ENCODE results near the gene KCNJ1.

Gene KCNJ1

DNA sequence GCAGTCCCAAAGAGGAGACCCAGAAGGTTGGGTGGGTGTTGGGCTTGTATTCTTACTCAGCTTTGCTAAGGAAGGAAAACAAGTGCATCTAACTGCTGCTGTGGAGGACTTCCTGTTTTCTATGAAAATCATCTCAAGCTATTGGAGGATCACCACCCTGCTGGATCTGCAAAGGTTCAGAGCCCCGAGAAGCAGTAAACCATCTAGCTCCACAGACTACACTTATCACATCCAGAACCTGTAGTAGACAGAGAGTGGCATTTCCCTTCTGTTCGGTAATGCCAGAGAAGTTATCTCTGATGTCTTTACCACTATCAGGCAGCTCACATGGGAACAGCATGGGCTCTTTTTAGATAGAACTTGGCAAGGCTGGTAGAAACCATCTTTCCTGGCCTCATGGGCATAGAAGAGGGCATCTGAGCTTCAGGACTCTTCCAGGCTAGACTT lies 21.7 kb downstream of the KCNJ1 start:
- Histone ChIP-seq H3K36me3 (ENCODE audit: control insufficient read depth, insufficient read depth, low read length) (no peaks in the 10 kb centered on the region), H3K27ac (ENCODE audit: low read depth, low read length) (no peak overlapping the region), H3K4me1 (ENCODE audit: control insufficient read depth, low read depth, low read length) (no peaks in the 10 kb centered on the region), H2BK15ac (replicated peaks; ENCODE audit: low read depth) (no peak overlapping the region), H2AK5ac (ENCODE audit: low read length) (no peak overlapping the region), H3K79me1 (ENCODE audit: low read length) (no peaks in the 10 kb centered on the region), H4K8ac (ENCODE audit: low read depth, low read length) (no peak overlapping the region), H3K4me2 (ENCODE audit: low read length) (no peak overlapping the region), H3K4me3 (ENCODE audit: low read length) (no peak overlapping the region), H2BK5ac (ENCODE audit: low read length) (no peak overlapping the region), H3K18ac (ENCODE audit: low read length) (no peak overlapping the region), H3K27me3 (ENCODE audit: insufficient read depth, low read length, poor library complexity) (no peaks in the 10 kb centered on the region), H2BK120ac (ENCODE audit: low read depth, low read length) (no peak overlapping the region), H3K9ac (ENCODE audit: low read length) (no peak overlapping the region), H3K23ac (ENCODE audit: low read length) (no peak overlapping the region), H3K79me2 (ENCODE audit: control insufficient read depth, insufficient read depth, low read length) (no peaks in the 10 kb centered on the region), H3K56ac (ENCODE audit: low read length) (no peak overlapping the region), H3K4ac (ENCODE audit: low read depth, low read length) (no peak overlapping the region), H4K5ac (ENCODE audit: low read length) (no peak overlapping the region)
- no CpG with 5 or more reads among the region's 2 CpGs for WGBS (ENCODE audit: extremely low coverage, insufficient coverage, low lambda C conversion rate)
- DNase-seq, result no peak

DNA sequence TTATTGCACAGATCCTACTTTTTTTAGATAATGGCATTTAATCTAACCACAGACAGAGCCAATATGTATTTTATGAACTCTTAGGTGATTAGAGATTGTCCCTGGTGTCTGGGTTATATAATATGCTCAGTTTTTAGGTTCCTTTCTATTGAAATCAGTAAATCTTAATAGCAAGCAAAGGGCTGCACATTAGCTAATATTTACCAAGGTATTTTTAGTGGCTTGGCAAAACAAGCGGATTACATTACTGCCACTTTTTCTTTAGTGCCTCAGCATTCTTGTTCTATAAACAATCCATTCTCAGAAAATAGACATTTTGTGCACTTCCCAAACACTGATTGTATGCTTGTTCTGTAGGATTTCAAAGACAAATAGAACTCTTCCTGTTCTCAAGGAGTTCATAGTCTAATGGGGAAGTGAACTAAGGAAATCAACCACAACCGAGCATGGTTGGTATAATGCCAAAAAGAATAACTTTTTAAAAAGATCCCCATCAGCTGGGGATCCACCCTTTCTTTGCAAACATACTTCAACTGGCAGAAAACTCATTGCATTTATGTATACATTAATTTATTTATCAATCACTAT lies 23.8 kb downstream of the KCNJ1 start:
- no peaks in the 10 kb centered on the region for H3K4me1 ChIP-seq (ENCODE audit: control insufficient read depth, low read depth, low read length)
- H3K23ac ChIP-seq (ENCODE audit: low read length), result no peak overlapping the region
- H3K36me3 ChIP-seq (ENCODE audit: control insufficient read depth, insufficient read depth, low read length), result no peaks in the 10 kb centered on the region
- H2BK120ac ChIP-seq (ENCODE audit: low read depth, low read length), result no peak overlapping the region
- H3K9ac ChIP-seq (ENCODE audit: low read length), result no peak overlapping the region
- DNase-seq, result no peak
- no peaks in the 10 kb centered on the region for H3K79me1 ChIP-seq (ENCODE audit: low read length)
- no peak overlapping the region for H4K8ac ChIP-seq (ENCODE audit: low read depth, low read length)
- H4K5ac ChIP-seq (ENCODE audit: low read length), result no peak overlapping the region
- H3K56ac ChIP-seq (ENCODE audit: low read length), result no peak overlapping the region
- no peaks in the 10 kb centered on the region for H3K27me3 ChIP-seq (ENCODE audit: insufficient read depth, low read length, poor library complexity)
- H3K79me2 ChIP-seq (ENCODE audit: control insufficient read depth, insufficient read depth, low read length), result no peaks in the 10 kb centered on the region
- H3K18ac ChIP-seq (ENCODE audit: low read length), result no peak overlapping the region
- H2BK5ac ChIP-seq (ENCODE audit: low read length), result no peak overlapping the region
- no peak overlapping the region for H3K4me2 ChIP-seq (ENCODE audit: low read length)
- no peak overlapping the region for H3K27ac ChIP-seq (ENCODE audit: low read depth, low read length)
- H3K4ac ChIP-seq (ENCODE audit: low read depth, low read length), result no peak overlapping the region
- H3K4me3 ChIP-seq (ENCODE audit: low read length), result no peak overlapping the region
- WGBS (ENCODE audit: extremely low coverage, insufficient coverage, low lambda C conversion rate), result no CpG with 5 or more reads among the region's 2 CpGs
- no peak overlapping the region for H2AK5ac ChIP-seq (ENCODE audit: low read length)
- no peak overlapping the region for H2BK15ac ChIP-seq (replicated peaks; ENCODE audit: low read depth)

DNA sequence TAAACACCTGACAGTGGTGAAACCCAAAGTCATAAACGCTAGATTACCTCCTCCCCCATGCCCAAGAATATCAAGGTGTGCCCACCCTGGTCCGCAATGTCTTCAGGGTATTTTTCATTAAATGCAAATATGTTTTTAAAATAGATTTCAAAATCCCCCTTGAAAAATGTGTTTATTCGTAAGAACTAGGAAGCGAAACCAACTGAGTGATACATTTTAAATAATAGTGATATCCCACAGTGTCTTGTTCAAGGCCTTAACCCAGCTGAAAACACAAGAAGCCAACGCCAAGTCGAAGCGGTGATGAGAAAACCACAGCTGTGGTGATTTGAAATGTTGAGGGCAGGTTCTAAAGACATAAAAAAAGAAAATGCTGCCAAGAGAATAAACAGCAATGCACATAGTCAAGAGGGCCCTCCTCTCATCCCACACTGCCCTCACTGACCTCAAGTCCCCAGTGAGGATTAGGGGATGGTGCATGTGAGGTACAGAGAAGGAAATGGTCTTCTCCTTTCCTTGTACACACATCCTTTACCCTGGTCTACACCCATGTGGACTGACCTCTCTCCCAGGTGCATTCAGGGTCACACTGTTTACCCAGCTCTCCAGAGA lies 25.5 kb downstream of the KCNJ1 start:
- Histone ChIP-seq H3K27ac (ENCODE audit: low read depth, low read length) (no peak overlapping the region), H3K36me3 (ENCODE audit: control insufficient read depth, insufficient read depth, low read length) (no peaks in the 10 kb centered on the region), H3K4me1 (ENCODE audit: control insufficient read depth, low read depth, low read length) (no peaks in the 10 kb centered on the region), H3K23ac (ENCODE audit: low read length) (no peak overlapping the region), H3K9ac (ENCODE audit: low read length) (no peak overlapping the region), H3K27me3 (ENCODE audit: insufficient read depth, low read length, poor library complexity) (no peaks in the 10 kb centered on the region), H4K5ac (ENCODE audit: low read length) (no peak overlapping the region), H4K8ac (ENCODE audit: low read depth, low read length) (no peak overlapping the region), H3K18ac (ENCODE audit: low read length) (no peak overlapping the region), H3K56ac (ENCODE audit: low read length) (no peak overlapping the region), H2BK5ac (ENCODE audit: low read length) (no peak overlapping the region), H3K4me2 (ENCODE audit: low read length) (no peak overlapping the region), H3K4ac (ENCODE audit: low read depth, low read length) (no peak overlapping the region), H2BK120ac (ENCODE audit: low read depth, low read length) (no peak overlapping the region), H3K79me1 (ENCODE audit: low read length) (no peaks in the 10 kb centered on the region), H2BK15ac (replicated peaks; ENCODE audit: low read depth) (no peak overlapping the region), H3K79me2 (ENCODE audit: control insufficient read depth, insufficient read depth, low read length) (no peaks in the 10 kb centered on the region), H3K4me3 (ENCODE audit: low read length) (no peak overlapping the region), H2AK5ac (ENCODE audit: low read length) (no peak overlapping the region)
- no peak for DNase-seq
- no CpG with 5 or more reads among the region's 7 CpGs for WGBS (ENCODE audit: extremely low coverage, insufficient coverage, low lambda C conversion rate)

DNA sequence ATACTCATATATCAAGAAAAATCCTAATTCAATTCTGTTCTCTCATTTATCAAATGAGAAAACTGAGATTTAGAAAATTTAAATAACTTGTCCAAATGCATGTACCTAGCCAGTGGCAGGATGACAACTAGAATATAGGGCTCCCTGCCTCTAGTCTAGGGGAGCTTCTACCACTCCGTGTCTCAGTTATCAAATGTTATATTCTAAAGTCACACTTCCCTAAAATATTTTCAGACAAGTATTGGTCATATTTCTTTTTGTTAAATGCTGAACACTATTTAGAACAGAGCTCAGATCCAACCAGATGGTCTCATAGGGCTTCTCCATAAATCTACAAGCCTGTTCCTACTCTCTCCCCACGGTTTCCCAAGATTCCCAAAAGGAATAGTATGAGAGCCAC lies 26.3 kb downstream of the KCNJ1 start:
- no peak overlapping the region for H3K23ac ChIP-seq (ENCODE audit: low read length)
- H2BK5ac ChIP-seq (ENCODE audit: low read length), result no peak overlapping the region
- H3K79me1 ChIP-seq (ENCODE audit: low read length), result no peaks in the 10 kb centered on the region
- no peak overlapping the region for H2AK5ac ChIP-seq (ENCODE audit: low read length)
- no peak overlapping the region for H3K9ac ChIP-seq (ENCODE audit: low read length)
- no peak overlapping the region for H3K56ac ChIP-seq (ENCODE audit: low read length)
- no peaks in the 10 kb centered on the region for H3K27me3 ChIP-seq (ENCODE audit: insufficient read depth, low read length, poor library complexity)
- no peak overlapping the region for H3K4me2 ChIP-seq (ENCODE audit: low read length)
- H3K79me2 ChIP-seq (ENCODE audit: control insufficient read depth, insufficient read depth, low read length), result no peaks in the 10 kb centered on the region
- H4K5ac ChIP-seq (ENCODE audit: low read length), result no peak overlapping the region
- no peak overlapping the region for H3K4me3 ChIP-seq (ENCODE audit: low read length)
- H4K8ac ChIP-seq (ENCODE audit: low read depth, low read length), result no peak overlapping the region
- H3K4me1 ChIP-seq (ENCODE audit: control insufficient read depth, low read depth, low read length), result no peaks in the 10 kb centered on the region
- H2BK120ac ChIP-seq (ENCODE audit: low read depth, low read length), result no peak overlapping the region
- no peak overlapping the region for H3K4ac ChIP-seq (ENCODE audit: low read depth, low read length)
- no CpG with 5 or more reads among the region's 2 CpGs for WGBS (ENCODE audit: extremely low coverage, insufficient coverage, low lambda C conversion rate)
- H3K36me3 ChIP-seq (ENCODE audit: control insufficient read depth, insufficient read depth, low read length), result no peaks in the 10 kb centered on the region
- H3K18ac ChIP-seq (ENCODE audit: low read length), result no peak overlapping the region
- no peak overlapping the region for H3K27ac ChIP-seq (ENCODE audit: low read depth, low read length)
- no peak for DNase-seq
- no peak overlapping the region for H2BK15ac ChIP-seq (replicated peaks; ENCODE audit: low read depth)

DNA sequence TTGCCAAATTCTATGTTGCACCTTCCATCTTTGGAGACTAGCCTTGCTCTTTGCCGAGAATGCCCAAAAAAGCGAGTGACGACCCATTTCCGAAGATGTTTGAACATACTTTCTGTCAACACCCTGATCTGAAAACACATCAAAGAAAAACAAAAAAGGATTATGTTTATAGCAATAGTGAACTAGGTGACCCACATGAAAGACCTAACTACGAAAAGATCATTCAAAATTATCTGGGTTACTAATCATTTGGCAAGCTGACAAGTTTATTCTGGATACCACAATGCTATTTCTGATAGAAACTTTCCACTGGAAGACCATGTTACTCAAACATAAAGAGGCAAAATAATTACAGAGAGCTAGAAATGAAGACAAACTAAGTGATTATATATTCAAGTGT lies 27.0 kb downstream of the KCNJ1 start:
- no peak overlapping the region for H2BK120ac ChIP-seq (ENCODE audit: low read depth, low read length)
- no peak overlapping the region for H3K23ac ChIP-seq (ENCODE audit: low read length)
- no CpG with 5 or more reads among the region's 5 CpGs for WGBS (ENCODE audit: extremely low coverage, insufficient coverage, low lambda C conversion rate)
- H3K79me1 ChIP-seq (ENCODE audit: low read length), result no peaks in the 10 kb centered on the region
- H2AK5ac ChIP-seq (ENCODE audit: low read length), result no peak overlapping the region
- no peak overlapping the region for H3K27ac ChIP-seq (ENCODE audit: low read depth, low read length)
- no peak overlapping the region for H2BK15ac ChIP-seq (replicated peaks; ENCODE audit: low read depth)
- H3K36me3 ChIP-seq (ENCODE audit: control insufficient read depth, insufficient read depth, low read length), result no peaks in the 10 kb centered on the region
- no peaks in the 10 kb centered on the region for H3K4me1 ChIP-seq (ENCODE audit: control insufficient read depth, low read depth, low read length)
- H3K18ac ChIP-seq (ENCODE audit: low read length), result no peak overlapping the region
- no peaks in the 10 kb centered on the region for H3K79me2 ChIP-seq (ENCODE audit: control insufficient read depth, insufficient read depth, low read length)
- no peak overlapping the region for H2BK5ac ChIP-seq (ENCODE audit: low read length)
- no peak overlapping the region for H3K4ac ChIP-seq (ENCODE audit: low read depth, low read length)
- H3K27me3 ChIP-seq (ENCODE audit: insufficient read depth, low read length, poor library complexity), result no peaks in the 10 kb centered on the region
- no peak overlapping the region for H4K8ac ChIP-seq (ENCODE audit: low read depth, low read length)
- no peak overlapping the region for H3K9ac ChIP-seq (ENCODE audit: low read length)
- H3K56ac ChIP-seq (ENCODE audit: low read length), result no peak overlapping the region
- H4K5ac ChIP-seq (ENCODE audit: low read length), result no peak overlapping the region
- no peak overlapping the region for H3K4me2 ChIP-seq (ENCODE audit: low read length)
- no peak overlapping the region for H3K4me3 ChIP-seq (ENCODE audit: low read length)
- no peak for DNase-seq

DNA sequence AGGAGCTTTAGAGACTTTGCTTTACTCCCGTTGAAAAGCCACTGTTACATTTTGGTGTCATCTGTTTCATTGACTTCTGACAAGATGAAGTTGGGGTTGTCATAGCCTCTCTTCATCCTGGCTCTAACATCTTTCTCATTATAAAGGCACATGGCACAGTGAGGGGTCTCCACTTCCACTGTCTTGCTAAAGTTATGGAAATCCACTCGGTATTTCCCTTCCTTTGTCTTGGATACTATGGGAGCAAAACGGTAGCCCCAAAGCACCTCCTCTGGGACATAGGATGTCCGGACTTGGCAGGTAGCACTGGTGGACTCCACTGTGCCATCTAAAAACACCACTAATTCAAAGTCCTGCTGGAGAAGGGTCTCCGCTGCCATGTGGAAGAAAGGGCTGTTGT lies 28.0 kb downstream of the KCNJ1 start:
- Histone ChIP-seq H2AK5ac (ENCODE audit: low read length) (no peak overlapping the region), H3K79me1 (ENCODE audit: low read length) (no peaks in the 10 kb centered on the region), H3K79me2 (ENCODE audit: control insufficient read depth, insufficient read depth, low read length) (no peaks in the 10 kb centered on the region), H3K56ac (ENCODE audit: low read length) (no peak overlapping the region), H4K8ac (ENCODE audit: low read depth, low read length) (no peak overlapping the region), H3K4me1 (ENCODE audit: control insufficient read depth, low read depth, low read length) (no peaks in the 10 kb centered on the region), H4K5ac (ENCODE audit: low read length) (no peak overlapping the region), H3K9ac (ENCODE audit: low read length) (no peak overlapping the region), H3K18ac (ENCODE audit: low read length) (no peak overlapping the region), H3K4ac (ENCODE audit: low read depth, low read length) (no peak overlapping the region), H3K4me2 (ENCODE audit: low read length) (no peak overlapping the region), H2BK5ac (ENCODE audit: low read length) (no peak overlapping the region), H3K23ac (ENCODE audit: low read length) (no peak overlapping the region), H3K27ac (ENCODE audit: low read depth, low read length) (no peak overlapping the region), H3K36me3 (ENCODE audit: control insufficient read depth, insufficient read depth, low read length) (no peaks in the 10 kb centered on the region), H3K27me3 (ENCODE audit: insufficient read depth, low read length, poor library complexity) (no peaks in the 10 kb centered on the region), H2BK15ac (replicated peaks; ENCODE audit: low read depth) (no peak overlapping the region), H2BK120ac (ENCODE audit: low read depth, low read length) (no peak overlapping the region), H3K4me3 (ENCODE audit: low read length) (no peak overlapping the region)
- no peak for DNase-seq
- no CpG with 5 or more reads among the region's 5 CpGs for whole genome bisulfite sequencing (ENCODE audit: extremely low coverage, insufficient coverage, low lambda C conversion rate)

Data from mesendoderm (in vitro differentiated cells).